GM19452 (cell line): ENCODE results near the gene PRPF6.
"Not testable (repeated sequence)": the region's sequence is repeated elsewhere in the genome, so short reads cannot be mapped to it uniquely, and the experiment has no call there.

Experiments
- ATAC-seq: cut with Tn5 transposase; IDR thresholded peaks from one replicate; pipeline ENCODE4 v1.9.1; 2021; ENCODE audit not compliant: unreplicated experiment

PRPF6 gene

DNA sequence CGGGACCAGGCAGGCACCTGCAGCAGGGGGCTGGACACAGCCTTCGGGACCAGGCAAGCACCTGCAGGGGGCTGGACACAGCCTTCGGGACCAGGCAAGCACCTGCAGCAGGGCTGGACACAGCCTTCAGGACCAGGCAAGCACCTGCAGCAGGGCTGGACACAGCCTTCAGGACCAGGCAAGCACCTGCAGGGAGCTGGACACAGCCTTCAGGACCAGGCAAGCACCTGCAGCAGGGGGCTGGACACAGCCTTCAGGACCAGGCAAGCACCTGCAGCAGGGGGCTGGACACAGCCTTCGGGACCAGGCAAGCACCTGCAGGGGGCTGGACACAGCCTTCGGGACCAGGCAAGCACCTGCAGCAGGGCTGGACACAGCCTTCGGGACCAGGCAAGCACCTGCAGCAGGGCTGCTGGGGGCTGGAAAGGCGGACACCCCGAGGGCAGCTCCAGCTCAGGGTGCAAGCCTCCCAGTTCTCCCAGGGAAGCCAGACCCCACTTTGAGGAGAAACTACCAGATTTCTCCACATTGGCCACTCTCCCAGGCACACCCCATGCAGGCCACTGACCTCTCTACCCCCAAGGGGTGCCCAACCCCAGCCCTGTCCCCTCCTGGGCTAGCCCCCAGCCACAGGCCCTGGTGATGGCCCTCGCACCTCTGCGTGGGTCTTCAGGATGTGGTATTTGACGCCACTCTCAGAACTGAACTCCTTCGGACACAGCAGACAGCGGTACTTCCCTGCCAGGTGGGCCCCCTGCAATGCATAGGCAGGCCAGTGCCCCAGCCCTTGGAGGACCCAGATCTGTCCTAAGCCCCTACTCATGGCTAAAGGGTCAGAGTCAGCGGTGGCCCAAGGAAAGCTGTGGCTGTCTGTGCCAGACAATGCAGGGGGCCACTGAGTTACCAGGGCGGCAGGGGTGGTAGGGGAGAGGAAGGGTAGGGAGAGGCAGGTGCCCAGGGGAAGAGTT, 20.0 kb upstream of the PRPF6 start:
- ATAC-seq: not testable (repeated sequence)

- ATAC-seq: no peak
These were observed 19.1 kb upstream of the PRPF6 start for GRCh38 chr20:63961664-63962425.

GRCh38 chr20:63962426-63963347, 18.2 kb upstream of the PRPF6 start:
- ATAC-seq: no peak

- no peak for ATAC-seq
These were observed 17.6 kb upstream of the PRPF6 start for GRCh38 chr20:63963348-63963741.

DNA sequence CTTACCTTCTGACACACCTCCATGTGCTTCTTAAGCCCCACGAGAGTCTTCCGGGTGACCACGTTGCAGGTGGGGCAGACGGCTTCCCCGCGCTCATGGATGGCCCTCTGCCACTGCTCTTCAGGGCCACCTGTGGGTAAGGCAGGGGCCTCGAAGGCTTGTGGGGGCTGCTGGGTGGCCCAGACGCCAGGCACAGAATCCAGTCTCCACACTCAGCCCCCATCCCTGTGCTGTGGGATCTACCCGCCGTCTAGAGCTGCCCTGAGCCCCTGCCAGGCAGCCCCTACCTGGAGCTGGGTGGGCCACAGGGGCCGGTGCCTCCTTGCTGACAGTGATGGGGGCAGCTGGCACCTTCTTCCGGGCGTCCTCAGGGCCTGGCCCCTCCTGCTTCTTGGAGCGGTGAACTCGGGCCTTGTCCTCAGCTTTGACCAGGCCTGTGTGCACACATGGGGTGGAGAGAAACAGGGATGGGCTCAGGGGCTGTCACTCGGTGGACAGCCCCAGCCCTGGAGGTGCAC, 17.1 kb upstream of the PRPF6 start:
- ATAC-seq: no peak

DNA sequence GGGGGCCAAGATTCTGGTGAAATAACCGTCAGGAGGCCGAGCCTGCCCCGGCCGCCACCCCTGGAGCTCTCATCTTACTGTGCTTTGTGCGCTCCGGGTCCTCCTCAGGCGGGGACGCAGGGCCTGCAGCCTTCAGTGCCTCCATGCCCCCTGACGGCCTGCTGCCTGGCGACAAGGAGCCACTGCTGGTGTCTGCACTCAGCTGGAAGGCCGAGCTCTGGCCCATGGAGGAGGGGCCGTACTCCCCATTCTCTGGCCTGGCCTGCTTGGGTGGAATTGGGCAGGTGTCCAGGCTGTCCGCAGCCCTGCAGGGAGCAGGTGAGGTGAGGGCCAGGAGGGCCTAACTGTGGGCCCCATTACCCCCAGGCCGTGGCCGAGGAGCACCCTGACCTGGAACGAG, 16.5 kb upstream of the PRPF6 start:
- no peak for ATAC-seq

- ATAC-seq: no peak
These were observed 14.6 kb upstream of the PRPF6 start for GRCh38 chr20:63966172-63966943.

- no peak for ATAC-seq
These were observed 14.0 kb upstream of the PRPF6 start for GRCh38 chr20:63966944-63967322.

DNA sequence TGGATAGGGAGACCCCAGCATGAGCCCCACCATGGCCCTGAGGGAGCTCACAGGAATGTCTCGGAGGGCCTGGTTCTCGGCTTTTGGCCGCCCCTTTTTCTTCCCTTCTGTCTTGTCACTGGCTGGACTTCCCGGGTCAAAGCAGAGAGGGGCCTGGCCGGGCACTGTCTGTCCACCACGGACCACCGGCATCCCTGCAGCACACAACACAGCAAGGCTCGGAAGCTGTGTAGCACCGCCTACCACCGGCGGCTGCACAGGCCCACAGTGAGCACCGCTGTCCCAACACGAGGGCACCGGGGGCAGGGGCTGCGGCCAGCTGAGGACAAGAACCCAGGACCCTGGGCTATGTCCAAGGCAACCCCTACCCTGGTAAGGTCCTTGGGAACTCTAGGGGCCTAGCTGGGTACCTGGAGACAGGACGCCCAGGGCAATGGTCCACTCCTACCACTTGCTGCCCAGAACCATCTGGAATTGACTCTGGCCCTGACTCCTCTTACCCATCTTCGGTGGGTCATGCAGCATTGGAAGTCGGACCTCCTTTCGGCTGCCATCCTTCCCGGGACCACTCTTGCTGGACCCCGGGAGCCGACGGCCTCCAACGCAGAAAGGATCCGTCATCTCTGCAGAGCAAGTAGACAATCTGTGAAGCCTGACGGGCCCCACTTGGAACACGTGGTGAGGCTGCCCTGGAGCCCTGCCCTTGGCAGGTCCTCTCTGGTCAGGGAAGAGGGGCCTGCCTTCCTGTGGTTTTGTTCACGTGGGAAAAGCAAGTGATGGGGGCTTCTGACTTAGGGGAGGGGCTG, 13.4 kb upstream of the PRPF6 start:
- ATAC-seq: no peak

- ATAC-seq: no peak
These were observed 12.6 kb upstream of the PRPF6 start for GRCh38 chr20:63968136-63968927.

DNA sequence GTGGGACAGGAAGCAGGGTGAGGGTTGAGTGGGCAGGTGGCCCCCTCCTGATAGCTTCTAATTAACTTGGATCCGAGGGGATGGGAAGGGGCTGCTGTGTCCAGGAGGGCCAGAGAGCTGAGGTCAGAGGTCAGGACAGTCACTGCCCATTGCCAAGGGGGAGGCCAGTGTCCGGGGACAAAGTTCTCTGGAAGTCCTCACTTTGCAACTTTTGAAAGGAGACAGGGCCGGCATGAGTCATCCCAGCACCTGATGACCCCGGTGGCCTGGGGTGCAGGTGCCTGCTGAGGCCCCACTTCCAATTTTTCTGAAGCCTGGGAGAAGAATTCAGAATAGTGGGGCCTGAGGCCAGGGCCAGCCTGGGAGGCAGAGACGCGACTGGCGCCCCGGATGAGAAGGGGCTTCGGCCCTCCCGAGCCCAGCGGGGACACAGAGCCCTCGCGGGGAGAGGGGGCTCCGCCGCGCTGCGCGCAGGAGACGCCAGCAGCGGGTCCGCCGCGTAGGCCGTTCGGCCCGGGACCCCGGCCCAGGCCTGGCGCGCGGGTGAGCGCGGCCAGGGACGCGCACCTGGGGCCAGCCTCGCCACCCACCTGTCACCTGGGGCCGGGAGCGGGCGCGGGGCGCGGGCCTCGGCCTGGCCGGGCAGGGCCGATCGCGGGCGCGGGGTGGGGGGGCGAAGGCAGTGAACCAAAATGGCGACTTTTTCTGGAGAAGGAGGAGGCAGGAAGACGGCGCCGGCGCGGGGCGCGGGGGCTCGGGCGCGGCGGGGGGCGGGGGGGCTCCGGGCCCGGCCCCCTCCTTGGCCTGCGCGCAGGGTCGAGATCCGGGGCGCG, 11.8 kb upstream of the PRPF6 start:
- ATAC-seq: no peak

DNA sequence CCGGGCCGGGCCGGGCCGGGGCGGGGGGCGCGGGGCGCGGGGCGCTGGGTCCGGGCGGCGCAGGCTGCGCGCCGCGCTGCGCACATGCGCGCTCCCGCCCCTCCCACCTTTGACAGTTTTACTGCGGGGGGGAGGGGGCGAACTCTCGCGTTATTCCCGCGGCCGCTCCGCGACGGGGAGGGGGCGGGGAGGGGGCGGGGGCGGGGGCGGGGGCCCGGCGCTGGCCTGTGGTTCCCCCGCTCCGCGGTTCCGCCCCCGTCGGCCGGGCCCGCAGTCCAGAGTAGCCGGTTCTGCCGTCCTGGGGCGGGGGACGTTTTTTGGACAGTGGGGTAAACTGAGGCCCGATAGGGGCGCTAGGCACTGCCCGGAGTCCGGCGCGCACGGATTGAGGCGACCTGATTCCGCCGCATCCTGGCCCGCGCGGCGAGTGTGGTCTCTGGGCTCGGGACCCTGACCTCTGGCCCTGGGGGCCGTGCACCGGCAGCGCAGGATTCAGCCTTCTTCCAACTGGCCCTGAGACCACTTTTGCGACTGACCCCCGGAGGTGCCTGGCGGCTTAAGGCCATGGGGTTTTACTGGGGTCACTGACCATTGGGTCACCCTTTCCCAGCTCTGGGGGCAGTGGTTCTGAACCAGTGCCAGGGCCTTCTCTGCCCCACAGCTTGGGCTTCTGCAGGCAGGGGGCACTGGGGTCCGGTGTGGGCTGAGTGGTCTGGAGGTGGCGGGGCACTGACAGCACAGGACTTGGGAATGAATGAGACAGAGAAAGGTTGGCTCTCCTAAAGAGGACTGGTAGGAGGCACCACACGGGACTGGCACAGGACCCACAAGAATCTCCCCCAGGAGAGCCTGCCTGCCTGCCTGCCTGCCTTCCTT, 10.9 kb upstream of the PRPF6 start, which contains the start of gene ZNF512B:
Gene ZNF512B, minus strand, starts transcription at position 93 of the 876 bp plus-strand sequence. CDS start 1,980 bp downstream, outside the sequence.
- no peak for ATAC-seq

DNA sequence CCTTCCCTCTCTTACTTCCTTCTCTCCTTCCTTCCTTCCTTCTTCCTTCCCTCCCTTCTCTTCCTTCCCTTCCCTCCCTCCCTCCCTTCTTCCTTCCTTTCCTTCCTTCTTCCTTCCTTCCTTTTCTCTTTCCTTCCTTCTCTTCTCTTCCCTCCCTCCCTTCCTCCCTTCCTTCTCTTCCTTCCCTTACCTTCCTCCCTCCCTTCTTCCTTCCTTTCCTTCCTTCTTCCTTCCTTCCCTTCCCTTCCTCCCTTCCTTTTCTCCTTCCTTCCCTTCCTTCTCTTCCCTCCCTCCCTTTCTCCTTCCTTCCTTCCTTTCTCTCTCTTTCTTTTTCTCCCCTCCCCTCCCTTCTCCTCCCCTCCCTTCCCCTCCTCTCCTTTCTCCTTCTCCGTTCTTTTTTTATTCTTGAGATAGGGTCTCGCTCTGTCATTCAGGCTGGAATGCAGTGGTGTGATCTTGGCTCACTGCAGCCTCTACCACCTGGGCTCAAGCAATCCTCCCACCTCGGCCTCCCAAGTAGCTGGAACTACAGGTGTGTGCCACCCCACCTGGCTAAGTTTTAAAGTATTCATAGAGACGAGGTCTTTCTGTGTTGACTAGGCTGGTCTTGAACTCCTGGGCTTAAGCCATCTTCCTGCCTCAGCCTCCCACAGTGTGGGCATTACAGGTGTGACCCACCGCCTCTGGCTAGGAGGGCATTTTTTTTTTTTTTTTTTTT, 10.1 kb upstream of the PRPF6 start:
- no peak for ATAC-seq

GRCh38 chr20:63971960-63972311, 9.0 kb upstream of the PRPF6 start:
- not testable (repeated sequence) for ATAC-seq

GRCh38 chr20:63972312-63973159, 8.4 kb upstream of the PRPF6 start:
- no peak for ATAC-seq
